Measurements from ENCODE around the gene CLDN2. TPM values are rescaled to one million over a fixed set of nuclear protein-coding genes. Genes with fewer than 3 reads are reported as not detected.
A peak's percentile ranks its signal among the peaks of the same experiment; 100 is the strongest.

The CLDN2 gene
- total and polyA plus RNA-seq, 10 of the 15 experiments (the other 5 are each of a cell fraction or from before 2014, with no cell fraction given) = 0.06 TPM; not detected in 9

- DNase-seq (ENCODE audit: low read depth, low spot score) = no peak
- Histone ChIP-seq H3K79me2 (ENCODE audit: control insufficient read depth, insufficient read depth, low read length) (no peaks in the 10 kb centered on the region), H3K9ac (ENCODE audit: control insufficient read depth, insufficient read depth, low read length) (no peak overlapping the region), H3K27me3 (replicated peaks in 1 of 2; ENCODE audit: control insufficient read depth in 2 of 2, insufficient read depth in 2 of 2, low read length in 1 of 2) (no peaks in the 10 kb centered on the region), H3K4me2 (ENCODE audit: control insufficient read depth, insufficient read depth) (no peak overlapping the region), H3K4me1 (ENCODE audit: control insufficient read depth, insufficient read depth, low read length) (no peaks in the 10 kb centered on the region), H2AFZ (ENCODE audit: control insufficient read depth, low read depth, low read length) (no peak overlapping the region), H3K4me3 (no peak overlapping the region), H4K20me1 (ENCODE audit: control insufficient read depth, insufficient read depth) (no peaks in the 10 kb centered on the region), H3K27ac (ENCODE audit: control insufficient read depth, insufficient read depth) (no peak overlapping the region), H3K36me3 (ENCODE audit: control insufficient read depth in 2 of 2, insufficient read depth in 2 of 2, low read length in 1 of 2) (no peaks in the 10 kb centered on the region), H3K9me3 (replicated peaks; ENCODE audit: control insufficient read depth, insufficient read depth, low read length) (no peaks in the 10 kb centered on the region)
- intact Hi-C loops (cut with micrococcal nuclease; ENCODE audit: unreplicated experiment) (no loop called here), in situ Hi-C loops (cut with MboI) (no loop called here)
- POLR2A ChIA-PET = no interaction called here
- WGBS (ENCODE audit: insufficient coverage, insufficient replicate concordance, low lambda C conversion rate, missing lambda C conversion rate) = 13% methylated on average over 2 of the region's 2 CpGs
- CTCF ChIA-PET = interaction anchor here (0.6 to 2.8 kb wide), 7 partner anchors 10 to 817 kb away, joined by 3 to 10 read pairs (median 3); partner anchors contain the start of genes NCBP2L and RIPPLY1
- SMC1A ChIA-PET (ENCODE audit: uncharacterized antibody, unreplicated experiment) = interaction anchor here (0.7 kb wide), 1 partner anchor 61 kb away, joined by 3 read pairs; no protein-coding TSS in a partner anchor
- no peak for ATAC-seq
- BruUV-seq (replicated peaks) = no TSS peak
- RAD21 ChIA-PET (ENCODE audit: unreplicated experiment) = interaction anchor here (0.8 to 1.3 kb wide), 2 partner anchors 61 to 63 kb away, joined by 3 read pairs; no protein-coding TSS in a partner anchor
- peak in 1 of 3 experiments; percentile 13; a peak in 1 of 6 replicates for TF ChIP-seq CTCF (IDR thresholded peaks at IDR 0.05 in 2 of 3, conservative IDR thresholded peaks at IDR 0.05 in 1 of 3; ENCODE audit: control insufficient read depth in 2 of 3, extremely low read depth in 1 of 3, insufficient read depth in 1 of 3, low read depth in 3 of 3, low read length in 3 of 3)
- TF ChIP-seq CREM (IDR thresholded peaks at IDR 0.05; ENCODE audit: low read depth) = no peak
- TF ChIP-seq YBX1 (IDR thresholded peaks at IDR 0.05) = no peak
- TF ChIP-seq CBX3 (IDR thresholded peaks at IDR 0.05; ENCODE audit: borderline replicate concordance, low read depth) = no peak
- no peak for TF ChIP-seq ETV6 (conservative IDR thresholded peaks at IDR 0.05 in 1 of 2, IDR thresholded peaks at IDR 0.05 in 1 of 2; ENCODE audit: borderline replicate concordance in 1 of 2, low read depth in 1 of 2)
- FAIRE-seq = no peak
These were observed 39.7 kb downstream of the CLDN2 start for GRCh38 chrX:106959901-106960300.

- Histone ChIP-seq H3K36me3 (ENCODE audit: control insufficient read depth in 2 of 2, insufficient read depth in 2 of 2, low read length in 1 of 2) (no peaks in the 10 kb centered on the region), H3K4me3 (no peak overlapping the region), H3K27me3 (replicated peaks in 1 of 2; ENCODE audit: control insufficient read depth in 2 of 2, insufficient read depth in 2 of 2, low read length in 1 of 2) (no peaks in the 10 kb centered on the region), H2AFZ (ENCODE audit: control insufficient read depth, low read depth, low read length) (no peak overlapping the region), H3K27ac (ENCODE audit: control insufficient read depth, insufficient read depth) (no peak overlapping the region), H3K4me1 (ENCODE audit: control insufficient read depth, insufficient read depth, low read length) (no peaks in the 10 kb centered on the region), H4K20me1 (ENCODE audit: control insufficient read depth, insufficient read depth) (no peaks in the 10 kb centered on the region), H3K79me2 (ENCODE audit: control insufficient read depth, insufficient read depth, low read length) (no peaks in the 10 kb centered on the region), H3K9me3 (replicated peaks; ENCODE audit: control insufficient read depth, insufficient read depth, low read length) (no peaks in the 10 kb centered on the region), H3K9ac (ENCODE audit: control insufficient read depth, insufficient read depth, low read length) (no peak overlapping the region), H3K4me2 (ENCODE audit: control insufficient read depth, insufficient read depth) (no peak overlapping the region)
- TF ChIP-seq IKZF2 (IDR thresholded peaks at IDR 0.05) = no peak
- TF ChIP-seq CHD4 (IDR thresholded peaks at IDR 0.05) = no peak
- no peak for TF ChIP-seq CBX5 (IDR thresholded peaks at IDR 0.05; ENCODE audit: low read depth)
- no peak for TF ChIP-seq SUPT20H (IDR thresholded peaks at IDR 0.05; ENCODE audit: borderline replicate concordance, control insufficient read depth, low read depth, low read length)
- ATAC-seq = no peak
- ChIA-PET SMC1A (ENCODE audit: uncharacterized antibody, unreplicated experiment) (interaction anchor here (1.6 kb wide), 1 partner anchor 41 kb away, joined by 4 read pairs; no protein-coding TSS in a partner anchor), CTCF (no interaction called here), RAD21 (ENCODE audit: unreplicated experiment) (no interaction called here), POLR2A (interaction anchor here (0.7 kb wide), 1 partner anchor 388 kb away, joined by 3 read pairs; no protein-coding TSS in a partner anchor)
- DNase-seq (ENCODE audit: low read depth, low spot score) = no peak
- intact Hi-C loops (cut with micrococcal nuclease; ENCODE audit: unreplicated experiment) = no loop called here
- in situ Hi-C loops (cut with MboI) = no loop called here
- no peak for FAIRE-seq
- no TSS peak for BruUV-seq (replicated peaks)
These were observed 42.9 kb downstream of the CLDN2 start for GRCh38 chrX:106963111-106963510.
